ENCODE results near the gene RPN2. TPM values are rescaled to one million over a fixed set of nuclear protein-coding genes. Genes with fewer than 3 reads are reported as not detected.
A peak's percentile ranks its signal among the peaks of the same experiment; 100 is the strongest.

The RPN2 gene
- polyA plus RNA-seq, 1 donor from 2014 or later: 151 TPM

GRCh38 chr20:37288091-37288490, 109.0 kb downstream of the RPN2 start:
- no peak overlapping the region for H3K4me3 ChIP-seq (ENCODE audit: low read length)
- no peak overlapping the region for H2AFZ ChIP-seq (ENCODE audit: low read depth, low read length)
- no peak overlapping the region for H3K27ac ChIP-seq (ENCODE audit: low read length)
- H3K27me3 ChIP-seq (ENCODE audit: insufficient read depth, low read depth, low read length): no peaks in the 10 kb centered on the region
- H3F3A ChIP-seq (ENCODE audit: insufficient read depth, low read length, poor library complexity, severe bottlenecking): no peaks in the 10 kb centered on the region
- no peaks in the 10 kb centered on the region for H3K9me2 ChIP-seq (ENCODE audit: insufficient read depth, low read length)
- no peak overlapping the region for H3K4me2 ChIP-seq (ENCODE audit: low read length)
- no peaks in the 10 kb centered on the region for H3K36me3 ChIP-seq (ENCODE audit: insufficient read depth, low read length)
- no peak for TF ChIP-seq TAF1 (IDR thresholded peaks at IDR 0.05; ENCODE audit: low read depth)
- TF ChIP-seq MXI1 (conservative IDR thresholded peaks at IDR 0.05; ENCODE audit: poor library complexity, severe bottlenecking): no peak
- TF ChIP-seq SMC3 (conservative IDR thresholded peaks at IDR 0.05; ENCODE audit: poor library complexity): no peak
- no peak for TF ChIP-seq EP300 (conservative IDR thresholded peaks at IDR 0.05; ENCODE audit: poor library complexity, severe bottlenecking)
- H3K9me3 ChIP-seq (ENCODE audit: low read length): no peaks in the 10 kb centered on the region
- H4K20me1 ChIP-seq (ENCODE audit: insufficient read depth): no peaks in the 10 kb centered on the region
- no peak overlapping the region for H3K9ac ChIP-seq (ENCODE audit: low read length)
- peaks cover 3% of the 10 kb centered on the region for H3K79me2 ChIP-seq (replicated peaks; ENCODE audit: insufficient read depth, low read length)

GRCh38 chr20:37290158-37290810, 111.2 kb downstream of the RPN2 start:
- Histone ChIP-seq H3F3A (ENCODE audit: insufficient read depth, low read length, poor library complexity, severe bottlenecking) (no peaks in the 10 kb centered on the region), H4K20me1 (ENCODE audit: insufficient read depth) (no peaks in the 10 kb centered on the region), H3K9me2 (ENCODE audit: insufficient read depth, low read length) (no peaks in the 10 kb centered on the region), H3K4me3 (ENCODE audit: low read length) (peak overlapping the region; percentile 79), H3K79me2 (replicated peaks; ENCODE audit: insufficient read depth, low read length) (peaks cover 3% of the 10 kb centered on the region), H3K9ac (ENCODE audit: low read length) (peak overlapping the region; percentile 83), H2AFZ (ENCODE audit: low read depth, low read length) (peak overlapping the region; percentile 77), H3K4me2 (ENCODE audit: low read length) (peak overlapping the region; percentile 47), H3K27me3 (ENCODE audit: insufficient read depth, low read depth, low read length) (no peaks in the 10 kb centered on the region), H3K9me3 (ENCODE audit: low read length) (no peaks in the 10 kb centered on the region), H3K27ac (ENCODE audit: low read length) (peak overlapping the region; percentile 73), H3K36me3 (ENCODE audit: insufficient read depth, low read length) (no peaks in the 10 kb centered on the region)
- TF ChIP-seq, protein P1, sequence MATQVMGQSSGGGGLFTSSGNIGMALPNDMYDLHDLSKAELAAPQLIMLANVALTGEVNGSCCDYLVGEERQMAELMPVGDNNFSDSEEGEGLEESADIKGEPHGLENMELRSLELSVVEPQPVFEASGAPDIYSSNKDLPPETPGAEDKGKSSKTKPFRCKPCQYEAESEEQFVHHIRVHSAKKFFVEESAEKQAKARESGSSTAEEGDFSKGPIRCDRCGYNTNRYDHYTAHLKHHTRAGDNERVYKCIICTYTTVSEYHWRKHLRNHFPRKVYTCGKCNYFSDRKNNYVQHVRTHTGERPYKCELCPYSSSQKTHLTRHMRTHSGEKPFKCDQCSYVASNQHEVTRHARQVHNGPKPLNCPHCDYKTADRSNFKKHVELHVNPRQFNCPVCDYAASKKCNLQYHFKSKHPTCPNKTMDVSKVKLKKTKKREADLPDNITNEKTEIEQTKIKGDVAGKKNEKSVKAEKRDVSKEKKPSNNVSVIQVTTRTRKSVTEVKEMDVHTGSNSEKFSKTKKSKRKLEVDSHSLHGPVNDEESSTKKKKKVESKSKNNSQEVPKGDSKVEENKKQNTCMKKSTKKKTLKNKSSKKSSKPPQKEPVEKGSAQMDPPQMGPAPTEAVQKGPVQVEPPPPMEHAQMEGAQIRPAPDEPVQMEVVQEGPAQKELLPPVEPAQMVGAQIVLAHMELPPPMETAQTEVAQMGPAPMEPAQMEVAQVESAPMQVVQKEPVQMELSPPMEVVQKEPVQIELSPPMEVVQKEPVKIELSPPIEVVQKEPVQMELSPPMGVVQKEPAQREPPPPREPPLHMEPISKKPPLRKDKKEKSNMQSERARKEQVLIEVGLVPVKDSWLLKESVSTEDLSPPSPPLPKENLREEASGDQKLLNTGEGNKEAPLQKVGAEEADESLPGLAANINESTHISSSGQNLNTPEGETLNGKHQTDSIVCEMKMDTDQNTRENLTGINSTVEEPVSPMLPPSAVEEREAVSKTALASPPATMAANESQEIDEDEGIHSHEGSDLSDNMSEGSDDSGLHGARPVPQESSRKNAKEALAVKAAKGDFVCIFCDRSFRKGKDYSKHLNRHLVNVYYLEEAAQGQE (IDR thresholded peaks at IDR 0.05; ENCODE audit: borderline replicate concordance): no peak

Other genes with a start within 250 kb of the RPN2 start
- 19.7 and 22.2 TPM in 2 replicates for gene SAMHD1, start 227.6 kb upstream of the RPN2 start, polyA plus RNA-seq
- gene RBL1, start 83.3 kb upstream of the RPN2 start, polyA plus RNA-seq: 5.1 and 6.0 TPM in 2 replicates
- 2.5 and 3.2 TPM in 2 replicates for gene MROH8, start 218 bp downstream of the RPN2 start, polyA plus RNA-seq
- gene GHRH, start 82.5 kb downstream of the RPN2 start, polyA plus RNA-seq: not detected in 2 replicates
- 41.5 and 42.1 TPM in 2 replicates for gene MANBAL, start 110.3 kb downstream of the RPN2 start, polyA plus RNA-seq
- gene SRC, start 166.8 kb downstream of the RPN2 start, polyA plus RNA-seq: 39.0 and 49.5 TPM in 2 replicates

Data from neural cell (in vitro differentiated cells).